Measurements from ENCODE around the gene TWNK. TPM values are rescaled to one million over a fixed set of nuclear protein-coding genes. Genes with fewer than 3 reads are reported as not detected.

TWNK gene
- total RNA-seq, 1 experiment from 2014 or later, result 38.7 TPM

DNA sequence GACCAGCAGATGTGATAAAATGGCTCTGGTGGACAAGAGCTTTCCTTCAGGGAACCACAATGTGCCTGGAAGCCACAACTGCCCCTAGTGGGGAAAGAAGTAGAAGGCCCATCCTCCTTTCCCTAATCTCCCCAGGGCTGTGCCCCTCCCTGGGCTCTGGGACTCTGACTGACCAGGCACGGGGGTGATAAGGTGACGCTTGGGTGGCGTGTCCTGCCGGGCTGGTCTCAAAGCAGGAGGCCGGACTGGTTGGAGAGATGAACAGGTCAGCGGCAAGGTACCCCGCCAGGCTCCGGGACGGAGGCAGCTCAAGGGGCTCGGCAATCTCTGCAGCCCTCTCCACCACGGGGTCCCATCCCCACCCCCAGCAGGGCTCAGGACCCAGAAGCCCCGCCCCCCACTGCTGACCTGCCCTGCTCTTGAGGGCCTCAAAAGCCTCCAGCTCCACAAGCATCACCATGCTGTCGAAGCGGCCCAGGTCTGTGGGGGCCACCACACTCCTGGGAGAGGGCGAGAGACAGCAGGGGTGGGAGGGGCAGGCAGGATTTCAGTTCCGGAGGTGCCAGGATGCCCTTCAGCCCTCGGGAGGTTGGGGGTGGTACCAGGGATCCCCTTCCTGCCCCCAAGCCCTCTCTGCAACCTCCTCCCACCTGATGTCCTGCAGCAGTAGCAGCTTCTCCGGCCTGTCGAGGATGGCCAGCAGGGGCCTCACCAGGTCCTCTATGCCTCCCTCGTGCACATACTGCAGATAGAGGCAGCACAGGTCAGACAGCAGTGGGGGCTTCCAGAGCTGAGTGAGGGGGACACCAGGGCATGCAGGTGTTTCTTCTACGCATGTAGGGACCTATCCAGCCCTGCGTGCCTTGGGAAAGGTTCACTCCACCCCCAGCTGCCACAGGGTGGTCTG, 24.4 kb downstream of the TWNK start:
- H2BK15ac ChIP-seq (ENCODE audit: low read depth, low read length), result no peak overlapping the region
- H2BK20ac ChIP-seq (ENCODE audit: low read depth, low read length, poor library complexity, severe bottlenecking), result no peak overlapping the region
- no peaks in the 10 kb centered on the region for H4K20me1 ChIP-seq (ENCODE audit: control insufficient read depth, insufficient read depth, insufficient read length)
- H3K4me1 ChIP-seq (ENCODE audit: insufficient read depth, low read length), result no peaks in the 10 kb centered on the region
- no peaks in the 10 kb centered on the region for H3K79me1 ChIP-seq (ENCODE audit: insufficient read depth, low read depth, low read length, poor library complexity, severe bottlenecking)
- H2BK120ac ChIP-seq (ENCODE audit: low read depth, low read length, poor library complexity, severe bottlenecking), result no peak overlapping the region
- Mint-ChIP-seq H3K36me3 (ENCODE audit: insufficient read depth in 1 of 3, low read depth in 3 of 3) (peaks cover 0 to 6% (median 5%) of the 10 kb centered on the region in 3 experiments; a peak in 2 of 7 replicates), H3K27me3 (ENCODE audit: low read depth) (peaks cover 31% of the 10 kb centered on the region), H3K9me3 (no peaks in the 10 kb centered on the region; a peak in 1 of 5 replicates), H3K27ac (no peak overlapping the region), H3K4me1 (peaks cover 24 to 41% of the 10 kb centered on the region in 2 experiments), H3K4me3 (no peak overlapping the region)
- DNase-seq, result peak; percentile 67
- no peak overlapping the region for H2BK5ac ChIP-seq (ENCODE audit: insufficient read length, low read length)
- no peaks in the 10 kb centered on the region for H3K79me2 ChIP-seq (ENCODE audit: insufficient read depth, low read length)
- no peaks in the 10 kb centered on the region; the same call in 1 of the 2 replicates for H3K27me3 ChIP-seq (ENCODE audit: insufficient read depth, low read length)
- H3K4me2 ChIP-seq (ENCODE audit: insufficient read depth, insufficient read length, low read length), result no peak overlapping the region
- no peak overlapping the region for H3K23ac ChIP-seq (ENCODE audit: insufficient read length, low read depth, low read length)
- TF ChIP-seq CTCF (conservative IDR thresholded peaks at IDR 0.05), result peak; percentile 66
- no peak overlapping the region for H3K27ac ChIP-seq (ENCODE audit: insufficient read length, low read depth, low read length)
- H2AFZ ChIP-seq (ENCODE audit: low read length), result no peak overlapping the region
- no peak overlapping the region for H3K14ac ChIP-seq (ENCODE audit: insufficient read depth, low read length)
- no peak overlapping the region for H3K4ac ChIP-seq (ENCODE audit: low read depth, low read length)
- no peak overlapping the region for H3K56ac ChIP-seq (ENCODE audit: insufficient read length, low read depth, low read length)
- H3K23me2 ChIP-seq (ENCODE audit: insufficient read length, low read depth, low read length, poor library complexity, severe bottlenecking), result no peaks in the 10 kb centered on the region
- H3T11ph ChIP-seq (ENCODE audit: low read length), result no peak overlapping the region
- no peaks in the 10 kb centered on the region for H3K9me3 ChIP-seq (ENCODE audit: control insufficient read depth, low read depth, low read length)
- no peak overlapping the region for H4K91ac ChIP-seq (ENCODE audit: insufficient read length, low read depth, low read length)
- H4K5ac ChIP-seq (ENCODE audit: insufficient read length, low read depth, low read length), result no peak overlapping the region
- H3K18ac ChIP-seq (ENCODE audit: insufficient read length, low read depth, low read length), result no peak overlapping the region
- H3K9ac ChIP-seq (ENCODE audit: extremely low read depth, insufficient read length, low read length), result no peak overlapping the region
- no peak overlapping the region for H2AK5ac ChIP-seq (ENCODE audit: insufficient read length, low read length)
- H2BK12ac ChIP-seq (ENCODE audit: insufficient read length, low read depth, low read length), result no peak overlapping the region
- WGBS (ENCODE audit: extremely low coverage, insufficient read length, low lambda C conversion rate), result no CpG with 5 or more reads among the region's 22 CpGs
- H4K8ac ChIP-seq (replicated peaks; ENCODE audit: insufficient read length, low read depth, low read length), result no peak overlapping the region
